ENCODE results near the gene ATP6V1A.

DNA sequence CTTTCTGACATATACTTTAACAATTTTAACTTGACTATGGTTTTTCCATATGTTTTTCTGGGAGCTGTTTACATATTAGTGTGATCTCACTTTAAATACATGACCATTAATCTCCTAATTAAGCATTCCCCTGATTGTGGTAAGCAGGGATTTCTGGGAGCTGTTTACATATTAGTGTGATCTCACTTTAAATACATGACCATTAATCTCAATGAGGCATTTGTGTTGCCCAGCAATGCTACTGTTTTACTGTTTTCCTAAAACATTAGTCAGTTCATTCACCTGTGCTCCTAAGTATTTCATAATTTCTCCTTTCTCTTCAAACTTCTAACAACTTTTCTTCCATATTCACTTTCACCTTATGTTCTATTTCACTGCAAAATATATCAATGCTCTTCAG is 88.1 kb downstream of the ATP6V1A start:
- TF ChIP-seq EZH2 (IDR thresholded peaks at IDR 0.05; ENCODE audit: insufficient read depth, poor library complexity, severe bottlenecking) (no peak), EZH2phosphoT487 (IDR thresholded peaks at IDR 0.05; ENCODE audit: insufficient read depth, low read depth) (no peak)

All from GM23248 (cell line).